Left lung (tissue), 10 donors: ENCODE data around the gene PLA2G2F. TPM values are rescaled to one million over a fixed set of nuclear protein-coding genes. Genes with fewer than 3 reads are reported as not detected.
A peak's percentile ranks its signal among the peaks of the same experiment; 100 is the strongest.

Experiments
- ATAC-seq: fragments of 200-7000 bp; cut with Tn5 transposase; one replicate; pipeline ENCODE4 v1.9.1; 2020; ENCODE audit warnings: moderate library complexity
- DNase-seq, 4 donors: peaks; one replicate each; pipeline ENCODE4 v3.0.0-alpha.2; 2013 to 2020
- H3K27ac ChIP-seq, 2 donors: fragments of 200-600 bp; sonication (generic) in 1 of 2; one replicate each; pipeline versions ENCODE4 v1.5.0 to v1.8.0; 2020 to 2021
- H3K27me3 ChIP-seq, 2 donors: fragments of 200-600 bp; sonication (generic) in 1 of 2; one replicate each; pipeline versions ENCODE4 v1.5.0 to v1.8.0; 2020 to 2021
- H3K36me3 ChIP-seq, 2 donors: fragments of 200-600 bp; sonication (generic) in 1 of 2; one replicate each; pipeline versions ENCODE4 v1.5.0 to v1.8.0; 2020 to 2021
- H3K4me1 ChIP-seq, 2 donors: fragments of 200-600 bp; one replicate each; pipeline ENCODE4 v1.8.0; 2021
- H3K4me3 ChIP-seq, 2 donors: fragments of 200-600 bp; sonication (generic) in 1 of 2; one replicate each; pipeline versions ENCODE4 v1.5.0 to v1.8.0; 2020 to 2021; ENCODE audit warnings: mild to moderate bottlenecking in 1 of 2
- H3K9me3 ChIP-seq, 2 donors: fragments of 200-600 bp; sonication (generic) in 1 of 2; one replicate each; pipeline versions ENCODE4 v1.5.0 to v1.8.0; 2020 to 2021
- CTCF ChIP-seq, 2 donors: fragments of 200-600 bp; sonication (generic) in 1 of 2; IDR thresholded peaks; one replicate each; pipeline versions ENCODE4 v1.5.0 to v1.8.0; 2021; ENCODE audit warnings: antibody characterized with exemption in 2 of 2
- intact Hi-C, 2 donors: fragments of 100-400 bp; cut with DNase I; formaldehyde crosslinking; loops; one replicate each; pipeline versions ENCODE4 v1.11.2 to v1.14.2; 2022
- polyA plus RNA-seq, 6 donors: library from polyadenylated mRNA; unstranded; fragments of 120-200 nt; gene quantifications; one replicate each; pipeline ENCODE4 v1.2.1, GENCODE V29; 2013; ENCODE audit not compliant: insufficient read length in 6 of 6
- total RNA-seq, 2 donors: library from RNA; stranded (reverse); fragmentation: NEBNext Ultra II Directional; extraction: Animal tissue kit (Norgen Biotek cat#: 25700); gene quantifications; one replicate each; pipeline ENCODE4 v1.2.1, GENCODE V29; 2021
- donor health status: DM: no; HTN: yes; CAD: no.
- donor health status: DM: no; HTN: no; CAD: no.

Gene PLA2G2F
- total and polyA plus RNA-seq, 8 donors = not detected

GRCh38 chr1:20153000-20153418 is 13.9 kb downstream of the PLA2G2F start:
- Histone ChIP-seq H3K27me3 (peaks cover 0 to 7% of the 10 kb centered on the region in 2 donors), H3K4me1 (peaks cover 11 to 25% of the 10 kb centered on the region in 2 donors), H3K4me3 (no peak overlapping the region), H3K27ac (peak overlapping the region; percentile 58 to 65), H3K9me3 (peaks cover 0 to 6% of the 10 kb centered on the region in 2 donors), H3K36me3 (no peaks in the 10 kb centered on the region)
- ATAC-seq (peak; percentile 61), DNase-seq (peak in 3 of 4 donors; percentile 58 to 87 (median 87))
- intact Hi-C loops = loop anchor here in 1 of 2 donors (5.0 kb wide), 1 partner anchor 236 kb away; no protein-coding TSS in a partner anchor
- no peak for TF ChIP-seq CTCF (IDR thresholded peaks at IDR 0.05)

GRCh38 chr1:20154301-20154831 is 15.2 kb downstream of the PLA2G2F start:
- Histone ChIP-seq H3K27me3 (peaks cover 0 to 7% of the 10 kb centered on the region in 2 donors), H3K4me3 (no peak overlapping the region), H3K4me1 (peaks cover 11 to 25% of the 10 kb centered on the region in 2 donors), H3K9me3 (peaks cover 0 to 18% of the 10 kb centered on the region in 2 donors), H3K27ac (no peak overlapping the region), H3K36me3 (no peaks in the 10 kb centered on the region)
- ATAC-seq = no peak
- TF ChIP-seq CTCF (IDR thresholded peaks at IDR 0.05) = no peak
- peak in 1 of 4 donors; percentile 29 for DNase-seq
- intact Hi-C loops = loop anchor here in 1 of 2 donors (5.0 kb wide), 1 partner anchor 237 kb away; no protein-coding TSS in a partner anchor

GRCh38 chr1:20158358-20159070 is 19.4 kb downstream of the PLA2G2F start:
- Histone ChIP-seq H3K9me3 (peaks cover 0 to 55% of the 10 kb centered on the region in 2 donors), H3K27me3 (no peaks in the 10 kb centered on the region), H3K27ac (no peak overlapping the region), H3K4me1 (peaks cover 3 to 10% of the 10 kb centered on the region in 2 donors), H3K4me3 (no peak overlapping the region), H3K36me3 (no peaks in the 10 kb centered on the region)
- ATAC-seq (peak; percentile 13), DNase-seq (no peak)
- intact Hi-C loops = no loop called here
- no peak for TF ChIP-seq CTCF (IDR thresholded peaks at IDR 0.05)

GRCh38 chr1:20160034-20160433 is 20.9 kb downstream of the PLA2G2F start:
- DNase-seq (no peak), ATAC-seq (no peak)
- no peak overlapping the region for H3K27ac ChIP-seq
- H3K4me3 ChIP-seq = no peak overlapping the region
- peaks cover 0 to 55% of the 10 kb centered on the region in 2 donors for H3K9me3 ChIP-seq
- intact Hi-C loops = no loop called here
- TF ChIP-seq CTCF (IDR thresholded peaks at IDR 0.05) = no peak
- peaks cover 0 to 3% of the 10 kb centered on the region in 2 donors for H3K4me1 ChIP-seq
- H3K36me3 ChIP-seq = no peaks in the 10 kb centered on the region
- no peaks in the 10 kb centered on the region for H3K27me3 ChIP-seq

- Histone ChIP-seq H3K4me3 (no peak overlapping the region), H3K4me1 (peaks cover 0 to 4% of the 10 kb centered on the region in 2 donors), H3K27ac (no peak overlapping the region), H3K9me3 (peaks cover 0 to 33% of the 10 kb centered on the region in 2 donors), H3K36me3 (no peaks in the 10 kb centered on the region), H3K27me3 (no peaks in the 10 kb centered on the region)
- no peak for TF ChIP-seq CTCF (IDR thresholded peaks at IDR 0.05)
- DNase-seq (peak in 1 of 4 donors; percentile 31), ATAC-seq (peak; percentile 47)
- intact Hi-C loops = no loop called here
These were observed 25.6 kb downstream of the PLA2G2F start for GRCh38 chr1:20164694-20165202.
